ENCODE data around the gene PALLD. TPM values are rescaled to one million over a fixed set of nuclear protein-coding genes. Genes with fewer than 3 reads are reported as not detected.
A peak's percentile ranks its signal among the peaks of the same experiment; 100 is the strongest.

Gene PALLD
- total RNA-seq, 2 experiments from 2014 or later, result 2.4 to 2.8 TPM

DNA sequence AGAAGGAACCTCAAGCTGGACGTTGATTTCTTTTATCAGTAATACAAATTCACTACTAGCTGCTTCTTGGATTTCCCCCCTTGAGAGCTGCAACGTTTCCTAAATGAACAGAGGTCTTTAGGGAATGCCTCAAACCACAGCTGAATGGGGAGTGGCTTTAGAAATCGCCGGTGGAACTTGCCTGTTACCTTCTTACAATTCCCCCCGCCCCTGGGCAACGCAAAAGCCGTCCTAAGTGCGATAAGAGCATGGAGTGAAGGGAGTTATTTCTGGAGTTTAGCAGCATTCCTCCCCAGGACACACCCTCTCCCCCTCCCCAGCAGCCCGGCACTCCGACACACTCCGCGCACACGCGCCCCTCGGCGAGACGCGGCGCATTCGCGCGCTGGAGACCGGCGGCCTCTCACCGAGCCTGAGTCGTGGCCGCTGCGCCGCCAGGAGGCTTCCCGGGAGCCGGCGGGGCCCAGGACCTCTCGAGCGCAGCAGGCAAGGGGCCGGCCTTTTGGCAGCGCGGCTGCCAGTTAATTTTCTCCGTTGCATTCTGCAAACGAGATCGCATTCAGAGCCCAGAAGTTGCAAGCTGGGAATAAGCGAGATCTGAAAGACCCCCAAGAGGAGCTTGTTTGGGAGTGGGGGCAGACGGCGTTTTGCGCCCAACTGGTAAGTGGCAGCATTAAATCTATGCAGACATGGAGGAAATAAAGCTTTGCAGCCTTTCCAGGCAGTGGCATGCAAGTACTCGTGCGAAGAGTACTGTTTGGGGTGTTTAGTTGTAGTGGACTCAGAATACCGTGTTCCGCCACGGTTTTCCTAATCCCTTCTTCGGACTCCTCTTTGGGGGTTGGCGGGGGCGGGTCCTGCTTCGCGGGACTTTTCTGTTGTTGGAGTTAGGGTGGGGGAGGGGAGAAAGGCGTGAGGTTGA is 134.7 kb downstream of the PALLD start:
- H3K27ac Mint-ChIP-seq, result no peak overlapping the region
- no peaks in the 10 kb centered on the region for H3K36me3 Mint-ChIP-seq (ENCODE audit: low read depth)
- CTCF ChIA-PET, result interaction anchor here (0.6 kb wide), 1 partner anchor 734 kb away, joined by 3 read pairs; no protein-coding TSS in a partner anchor
- peak overlapping the region; percentile 19 for H3K4me3 Mint-ChIP-seq
- POLR2A ChIA-PET, result no interaction called here
- no peak for DNase-seq
- peaks cover 72% of the 10 kb centered on the region for H3K27me3 Mint-ChIP-seq
- no peaks in the 10 kb centered on the region for H3K9me3 Mint-ChIP-seq
- H3K4me1 Mint-ChIP-seq, result peaks cover 14% of the 10 kb centered on the region

DNA sequence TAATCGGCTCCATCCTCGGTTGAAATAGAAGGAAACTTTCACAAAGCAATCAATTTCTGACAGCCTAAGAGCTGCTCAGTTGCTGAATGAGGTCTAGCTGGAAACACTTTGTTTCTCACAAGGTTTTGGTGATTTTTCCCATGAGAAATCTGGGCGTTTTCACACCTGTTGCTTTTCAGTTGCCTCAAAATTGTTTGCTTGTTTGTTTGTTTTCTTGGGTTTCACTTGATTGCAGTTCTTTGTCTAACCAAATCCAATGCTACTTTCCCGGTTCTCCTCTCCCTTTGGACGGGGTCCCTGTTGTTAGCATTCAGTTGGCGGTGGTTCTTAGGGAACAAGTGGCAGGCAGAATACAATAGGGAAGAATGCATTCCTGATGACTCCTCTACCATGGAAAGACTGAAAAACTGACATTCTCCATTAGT is 135.5 kb downstream of the PALLD start:
- Mint-ChIP-seq H3K27ac (no peak overlapping the region), H3K9me3 (no peaks in the 10 kb centered on the region)

DNA sequence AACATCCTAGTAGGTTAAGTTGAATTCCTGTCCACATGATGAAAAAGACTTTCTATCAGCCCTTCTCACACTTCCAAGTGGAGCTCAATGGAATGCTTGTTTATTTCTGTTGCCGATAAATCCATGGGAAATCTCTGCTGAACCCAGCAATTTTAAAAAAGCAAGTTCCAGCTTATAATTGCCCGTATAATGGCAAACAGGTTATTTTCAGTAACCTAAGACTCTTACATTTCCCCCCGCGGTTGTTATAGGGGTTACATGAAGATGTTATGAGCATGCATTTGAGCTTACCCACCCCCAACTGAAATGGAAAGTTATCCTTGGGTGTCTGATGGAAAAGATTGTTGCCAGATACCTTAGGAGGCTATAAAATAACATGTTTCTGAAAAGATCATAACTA is 136.2 kb downstream of the PALLD start:
- H3K27me3 Mint-ChIP-seq, result peaks cover 74% of the 10 kb centered on the region
- DNase-seq, result no peak
- ChIA-PET POLR2A (no interaction called here), CTCF (interaction anchor here (1.4 kb wide), 1 partner anchor 283 kb away, joined by 4 read pairs; no protein-coding TSS in a partner anchor)
- H3K27ac Mint-ChIP-seq, result no peak overlapping the region
- no peak overlapping the region for H3K4me3 Mint-ChIP-seq
- peaks cover 14% of the 10 kb centered on the region for H3K4me1 Mint-ChIP-seq
- no peaks in the 10 kb centered on the region for H3K36me3 Mint-ChIP-seq (ENCODE audit: low read depth)
- no peaks in the 10 kb centered on the region for H3K9me3 Mint-ChIP-seq

More for the DNA sequence above, 135.5 kb downstream of the PALLD start:
- ChIA-PET POLR2A (no interaction called here), CTCF (interaction anchor here (0.6 kb wide), 1 partner anchor 733 kb away, joined by 3 read pairs; no protein-coding TSS in a partner anchor)
- DNase-seq, result no peak
- Mint-ChIP-seq H3K4me1 (peaks cover 14% of the 10 kb centered on the region), H3K4me3 (no peak overlapping the region), H3K27me3 (peaks cover 74% of the 10 kb centered on the region), H3K36me3 (ENCODE audit: low read depth) (no peaks in the 10 kb centered on the region)

DNA sequence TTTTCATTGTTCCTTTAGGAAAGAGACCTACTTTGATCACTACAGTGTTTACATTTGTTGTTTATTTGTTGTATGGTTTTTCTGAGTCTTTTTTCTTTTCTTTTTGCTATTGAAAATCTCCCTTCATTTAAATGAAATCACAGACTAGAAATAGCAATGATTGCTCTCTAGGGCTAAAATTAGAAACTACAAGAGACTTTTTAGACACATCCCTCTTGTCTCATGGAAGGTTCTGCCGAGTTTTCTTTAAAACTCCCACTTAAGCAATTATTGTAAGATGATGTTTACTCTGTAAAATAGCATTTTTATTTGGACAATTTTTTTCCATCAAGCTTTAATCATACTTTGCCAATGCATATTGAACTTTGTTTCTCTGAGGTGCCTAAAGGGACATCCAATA is 136.6 kb downstream of the PALLD start:
- no peak for DNase-seq
- Mint-ChIP-seq H3K9me3 (no peaks in the 10 kb centered on the region), H3K4me1 (peaks cover 14% of the 10 kb centered on the region), H3K27ac (no peak overlapping the region), H3K27me3 (peaks cover 71% of the 10 kb centered on the region), H3K4me3 (no peak overlapping the region), H3K36me3 (ENCODE audit: low read depth) (no peaks in the 10 kb centered on the region)
- POLR2A ChIA-PET, result no interaction called here
- CTCF ChIA-PET, result interaction anchor here (1.4 kb wide), 1 partner anchor 283 kb away, joined by 4 read pairs; no protein-coding TSS in a partner anchor

DNA sequence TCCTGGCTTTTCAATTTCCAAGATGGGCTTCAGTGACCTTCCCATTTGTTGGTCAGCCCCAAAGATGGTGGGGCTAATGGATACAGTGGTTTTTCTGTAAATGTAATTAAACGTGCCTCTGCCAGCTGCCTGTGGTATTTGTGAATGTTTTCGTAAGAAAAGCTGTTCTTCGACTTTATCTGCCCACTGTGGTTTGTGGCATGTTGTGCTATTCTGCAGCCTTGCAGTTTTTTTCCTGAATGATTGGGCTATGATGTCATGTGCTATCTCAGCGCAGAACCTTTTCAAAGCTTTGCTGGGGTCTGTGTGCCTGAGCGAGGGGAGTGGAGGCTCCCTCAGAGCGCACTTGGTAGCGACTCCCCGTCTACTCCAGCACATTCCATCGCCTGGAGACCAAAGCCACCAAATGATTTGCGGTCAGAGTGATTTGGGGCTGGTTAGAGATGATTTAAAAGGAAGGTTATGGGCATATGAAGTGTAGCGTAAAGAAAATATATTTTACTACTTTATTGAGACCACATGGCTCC is 137.5 kb downstream of the PALLD start:
- H3K9me3 Mint-ChIP-seq, result no peaks in the 10 kb centered on the region

DNA sequence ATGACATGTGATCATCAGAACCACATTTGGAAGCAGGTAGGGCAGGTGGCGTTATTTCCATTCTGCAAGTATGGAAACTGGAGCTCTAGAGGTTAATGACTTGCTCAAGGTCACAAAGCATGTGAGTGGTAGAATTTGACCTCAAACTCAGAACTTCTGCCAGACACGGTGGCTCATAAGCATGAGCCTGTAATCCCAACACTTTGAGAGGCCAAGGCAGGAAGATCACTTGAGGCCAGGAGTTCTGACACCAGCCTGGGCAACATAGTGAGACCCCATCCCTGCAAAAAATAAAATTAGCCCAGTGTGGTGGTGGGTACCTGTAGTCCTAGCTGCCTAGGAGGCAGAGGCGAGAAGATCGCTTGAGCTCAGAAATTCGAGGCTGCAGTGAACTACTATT is 139.2 kb downstream of the PALLD start:
- H3K27me3 Mint-ChIP-seq, result peaks cover 50% of the 10 kb centered on the region
- H3K4me1 Mint-ChIP-seq, result peaks cover 11% of the 10 kb centered on the region
- CTCF ChIA-PET, result interaction anchor here (0.8 kb wide), 1 partner anchor 126 kb away, joined by 3 read pairs; no protein-coding TSS in a partner anchor
- H3K27ac Mint-ChIP-seq, result no peak overlapping the region
- H3K4me3 Mint-ChIP-seq, result no peak overlapping the region
- no peaks in the 10 kb centered on the region for H3K9me3 Mint-ChIP-seq
- POLR2A ChIA-PET, result no interaction called here
- H3K36me3 Mint-ChIP-seq (ENCODE audit: low read depth), result no peaks in the 10 kb centered on the region
- DNase-seq, result no peak

More for the DNA sequence above, 137.5 kb downstream of the PALLD start:
- H3K4me3 Mint-ChIP-seq, result no peak overlapping the region
- no peak overlapping the region for H3K27ac Mint-ChIP-seq
- H3K4me1 Mint-ChIP-seq, result peaks cover 14% of the 10 kb centered on the region
- H3K27me3 Mint-ChIP-seq, result peaks cover 66% of the 10 kb centered on the region
- CTCF ChIA-PET, result interaction anchor here (0.7 to 1.4 kb wide), 2 partner anchors 15 to 282 kb away, joined by 3 to 4 read pairs; no protein-coding TSS in a partner anchor
- H3K36me3 Mint-ChIP-seq (ENCODE audit: low read depth), result no peaks in the 10 kb centered on the region
- DNase-seq, result peak; percentile 9
- POLR2A ChIA-PET, result no interaction called here

DNA sequence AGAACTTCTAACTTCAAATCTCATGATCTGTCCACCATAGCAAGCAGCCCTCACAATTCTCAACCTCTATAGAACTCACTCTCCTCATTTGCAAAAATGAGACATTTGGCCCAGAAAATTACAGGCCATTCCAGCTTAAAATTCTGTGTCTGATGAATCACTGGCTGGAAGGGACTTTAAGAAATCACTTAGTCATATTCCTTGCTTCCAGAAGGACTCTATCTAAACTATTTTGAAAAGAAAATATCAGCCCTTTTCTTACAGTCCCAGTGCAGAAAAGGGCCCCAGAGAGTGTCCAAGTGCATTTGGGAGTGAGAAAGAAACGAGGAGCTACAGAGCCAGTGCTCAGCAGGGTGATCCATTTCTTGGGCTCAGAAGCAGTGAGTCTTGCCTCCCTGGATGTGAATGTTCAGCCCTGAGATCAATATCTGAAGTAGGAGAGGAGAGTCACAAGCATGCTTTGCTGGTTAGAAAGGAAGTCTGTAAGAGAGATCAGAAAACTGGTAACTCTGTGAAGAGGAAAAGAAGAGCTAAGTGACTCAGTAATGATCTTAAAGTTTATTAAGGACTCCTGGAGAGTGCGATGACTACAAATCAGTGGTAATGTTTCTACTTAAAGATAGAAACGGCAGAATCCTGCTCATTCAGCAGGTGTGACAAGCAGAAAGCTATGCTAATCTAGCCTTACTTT is 139.8 kb downstream of the PALLD start:
- DNase-seq, result no peak
- POLR2A ChIA-PET, result no interaction called here
- peaks cover 6% of the 10 kb centered on the region for H3K4me1 Mint-ChIP-seq
- H3K4me3 Mint-ChIP-seq, result no peak overlapping the region
- H3K27ac Mint-ChIP-seq, result no peak overlapping the region
- peaks cover 44% of the 10 kb centered on the region for H3K27me3 Mint-ChIP-seq
- no peaks in the 10 kb centered on the region for H3K9me3 Mint-ChIP-seq
- CTCF ChIA-PET, result interaction anchor here (0.8 kb wide), 1 partner anchor 126 kb away, joined by 3 read pairs; no protein-coding TSS in a partner anchor
- H3K36me3 Mint-ChIP-seq (ENCODE audit: low read depth), result no peaks in the 10 kb centered on the region

DNA sequence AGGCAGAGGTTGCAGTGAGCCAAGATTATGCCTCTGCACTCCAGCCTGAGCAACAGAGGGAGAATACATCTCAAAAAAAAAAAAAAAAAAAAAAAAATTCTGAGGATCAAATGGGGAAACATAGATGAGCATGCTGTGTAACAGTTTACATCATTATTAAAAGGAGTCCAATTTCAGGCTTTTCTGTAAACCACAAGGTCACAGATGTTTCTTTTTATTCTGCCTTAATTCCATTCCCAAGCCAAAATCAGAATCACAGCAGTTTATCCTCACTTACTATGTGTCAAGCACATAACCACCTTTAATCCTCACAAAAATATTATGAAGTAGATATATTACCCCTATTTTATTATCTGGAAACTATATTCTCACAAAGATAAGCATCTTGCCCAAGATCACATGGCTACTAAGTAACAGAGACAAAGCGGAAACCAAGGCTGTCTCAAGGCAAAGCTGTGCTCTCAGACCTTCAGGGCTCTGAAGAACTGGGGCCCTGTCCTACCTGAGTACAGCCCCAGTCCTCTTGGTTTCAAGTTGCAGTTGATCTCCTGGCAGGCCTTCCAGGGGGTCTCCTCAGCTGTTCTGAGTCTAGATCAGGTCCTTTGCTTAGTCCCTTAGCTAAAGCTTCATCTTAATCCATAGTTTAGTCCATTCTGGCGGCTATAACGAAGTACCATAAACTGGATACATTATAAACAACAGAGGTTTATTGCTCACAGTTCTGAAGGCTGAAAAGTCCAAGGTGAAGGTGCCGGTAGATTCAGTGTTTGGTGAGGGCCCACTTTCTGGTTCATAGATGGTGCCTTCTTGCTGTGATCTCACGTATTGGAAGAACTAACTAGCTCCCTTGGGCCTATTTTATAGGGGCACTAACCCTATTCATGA is 141.3 kb downstream of the PALLD start:
- ChIA-PET CTCF (interaction anchor here (0.6 kb wide), 1 partner anchor 73 kb away, joined by 4 read pairs; no protein-coding TSS in a partner anchor), POLR2A (no interaction called here)
- H3K4me1 Mint-ChIP-seq, result peaks cover 1% of the 10 kb centered on the region
- no peaks in the 10 kb centered on the region for H3K36me3 Mint-ChIP-seq (ENCODE audit: low read depth)
- DNase-seq, result no peak
- no peak overlapping the region for H3K4me3 Mint-ChIP-seq
- H3K27ac Mint-ChIP-seq, result no peak overlapping the region
- peaks cover 32% of the 10 kb centered on the region for H3K27me3 Mint-ChIP-seq
- no peaks in the 10 kb centered on the region for H3K9me3 Mint-ChIP-seq

DNA sequence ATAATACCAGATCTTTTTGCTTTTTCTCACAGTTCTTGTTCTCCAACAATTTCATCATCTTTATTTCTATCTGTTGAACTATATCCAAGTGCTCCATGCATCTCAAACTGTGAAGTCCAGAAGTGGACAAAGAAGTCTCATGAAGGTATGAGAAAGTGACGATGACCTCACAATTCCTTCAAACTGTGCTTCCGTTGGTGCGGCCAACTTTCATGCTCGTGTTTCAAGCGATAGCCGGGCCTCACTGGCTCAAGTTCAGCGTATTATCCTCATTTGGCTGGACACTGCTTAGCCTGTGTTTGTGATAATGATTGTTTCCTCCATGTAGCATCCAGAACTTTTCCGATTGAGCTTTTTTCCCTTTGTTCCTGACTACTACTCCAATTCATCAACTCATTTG is 143.1 kb downstream of the PALLD start:
- POLR2A ChIA-PET, result no interaction called here
- H3K36me3 Mint-ChIP-seq (ENCODE audit: low read depth), result no peaks in the 10 kb centered on the region
- H3K27me3 Mint-ChIP-seq, result peaks cover 15% of the 10 kb centered on the region
- no peaks in the 10 kb centered on the region for H3K9me3 Mint-ChIP-seq
- CTCF ChIA-PET, result no interaction called here
- DNase-seq, result no peak
- H3K4me3 Mint-ChIP-seq, result no peak overlapping the region
- no peaks in the 10 kb centered on the region for H3K4me1 Mint-ChIP-seq
- no peak overlapping the region for H3K27ac Mint-ChIP-seq

DNA sequence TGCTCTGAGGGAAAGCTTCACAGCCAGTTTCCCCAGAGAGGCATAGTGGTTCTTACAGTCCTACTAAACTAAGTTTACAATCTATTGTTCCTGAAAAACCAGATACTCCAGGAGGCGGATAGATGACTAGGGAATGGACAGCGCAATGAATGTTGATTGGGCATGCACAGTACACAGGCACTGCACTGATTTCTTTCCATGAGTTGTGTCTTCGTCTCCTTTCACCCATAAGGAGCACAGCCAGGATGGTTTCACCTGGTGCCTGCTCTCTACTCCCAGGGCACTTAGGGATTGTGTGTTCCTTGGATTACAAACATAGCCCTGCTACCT is 144.9 kb downstream of the PALLD start:
- no peaks in the 10 kb centered on the region for H3K36me3 Mint-ChIP-seq (ENCODE audit: low read depth)
- CTCF ChIA-PET, result no interaction called here
- no peak for DNase-seq
- POLR2A ChIA-PET, result no interaction called here
- H3K9me3 Mint-ChIP-seq, result no peaks in the 10 kb centered on the region
- no peak overlapping the region for H3K27ac Mint-ChIP-seq
- peaks cover 9% of the 10 kb centered on the region for H3K27me3 Mint-ChIP-seq
- H3K4me3 Mint-ChIP-seq, result no peak overlapping the region
- no peaks in the 10 kb centered on the region for H3K4me1 Mint-ChIP-seq

DNA sequence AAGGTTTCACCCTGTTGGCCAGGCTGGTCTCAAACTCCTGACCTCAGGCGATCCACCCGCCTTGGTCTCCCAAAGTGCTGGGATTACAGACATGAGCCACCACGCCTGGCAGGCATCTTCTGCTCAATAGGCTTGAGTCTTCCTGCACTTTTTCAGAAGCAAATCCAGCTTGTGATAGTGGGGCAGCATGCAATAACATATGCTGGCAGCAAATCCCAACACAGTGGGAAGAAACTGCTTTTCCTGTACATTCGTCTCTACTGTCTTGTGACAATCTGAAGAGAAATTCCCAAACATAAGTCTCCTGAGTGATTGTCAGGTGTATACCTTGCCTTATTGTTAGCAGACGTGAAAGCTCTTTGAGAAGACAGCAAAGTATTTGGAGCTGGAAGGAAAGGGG is 145.7 kb downstream of the PALLD start:
- Mint-ChIP-seq H3K36me3 (ENCODE audit: low read depth) (no peaks in the 10 kb centered on the region), H3K4me1 (no peaks in the 10 kb centered on the region), H3K4me3 (no peak overlapping the region), H3K27me3 (peaks cover 6% of the 10 kb centered on the region), H3K9me3 (no peaks in the 10 kb centered on the region), H3K27ac (no peak overlapping the region)
- POLR2A ChIA-PET, result no interaction called here
- no peak for DNase-seq
- CTCF ChIA-PET, result no interaction called here

DNA sequence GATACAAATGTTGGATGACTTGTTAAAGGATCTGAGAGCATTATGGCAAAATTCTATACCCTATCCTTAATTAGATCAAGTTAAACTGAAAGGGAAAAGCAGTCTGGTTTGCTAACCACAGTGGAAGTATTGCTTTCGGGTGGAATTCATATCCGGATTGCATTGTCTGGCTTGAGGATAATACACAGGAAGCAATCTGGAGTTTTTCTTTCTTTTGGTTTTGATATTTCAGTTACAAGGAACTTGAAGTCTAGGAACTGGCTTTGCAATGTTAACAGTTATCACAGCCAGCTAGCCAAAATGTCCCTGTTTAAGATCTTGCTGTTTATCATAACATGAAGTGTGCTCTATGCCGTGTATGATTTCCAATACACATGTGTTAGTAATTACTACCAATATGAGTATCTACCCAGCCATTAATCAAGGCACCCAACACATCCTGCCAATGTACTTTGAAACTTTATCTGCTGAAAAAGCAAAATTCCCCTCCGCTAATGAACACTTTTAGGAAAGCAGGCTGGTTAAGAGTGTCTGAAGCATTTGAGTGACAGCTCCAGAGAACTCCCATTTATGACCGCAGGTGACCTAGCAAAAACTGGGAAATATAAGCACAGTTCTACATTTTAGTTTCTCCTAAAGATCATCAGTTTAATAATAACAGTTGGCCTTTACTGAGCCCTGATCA is 146.4 kb downstream of the PALLD start:
- Mint-ChIP-seq H3K27ac (no peak overlapping the region), H3K4me1 (no peaks in the 10 kb centered on the region), H3K4me3 (no peak overlapping the region), H3K27me3 (peaks cover 8% of the 10 kb centered on the region), H3K9me3 (no peaks in the 10 kb centered on the region), H3K36me3 (ENCODE audit: low read depth) (no peaks in the 10 kb centered on the region)
- DNase-seq, result no peak
- ChIA-PET POLR2A (no interaction called here), CTCF (interaction anchor here (0.7 kb wide), 1 partner anchor 190 kb away, joined by 3 read pairs; no protein-coding TSS in a partner anchor)

All from activated CD4-positive, alpha-beta T cell treated with anti-CD3 and anti-CD28 coated beads, Interleukin-2, amount 10 ng/mL, durations not matched to agents 7 days and 5 days (primary cell).